Measurements from ENCODE around the gene CACNA2D4. TPM values are rescaled to one million over a fixed set of nuclear protein-coding genes. Genes with fewer than 3 reads are reported as not detected.

CACNA2D4 gene
- total and polyA plus RNA-seq, 2 of the 13 experiments (the other 11 are each of a cell fraction or from before 2014, with no cell fraction given) = 14.2 to 136 TPM

GRCh38 chr12:1846421-1847405 is 71.7 kb downstream of the CACNA2D4 start:
- no peak overlapping the region for H2AFZ ChIP-seq (ENCODE audit: low read length)
- no peak overlapping the region for H3K9ac ChIP-seq (ENCODE audit: insufficient read depth, low read depth, low read length)
- no peaks in the 10 kb centered on the region for H3K9me3 ChIP-seq (ENCODE audit: low read length)
- TF ChIP-seq JUNB (CRISPR knock-in tag; IDR thresholded peaks at IDR 0.05; ENCODE audit: borderline replicate concordance) = no peak
- no peak for TF ChIP-seq NCOR1 (IDR thresholded peaks at IDR 0.05; ENCODE audit: borderline replicate concordance, low read length)
- TF ChIP-seq GABPB1 (CRISPR knock-in tag; IDR thresholded peaks at IDR 0.05) = no peak
- TF ChIP-seq SETDB1 (CRISPR knock-in tag; IDR thresholded peaks at IDR 0.05; ENCODE audit: borderline replicate concordance) = no peak
- no peak for DNase-seq (ENCODE audit: low spot score)
- no peak for FAIRE-seq
- peaks cover 10% of the 10 kb centered on the region for H3K4me1 ChIP-seq (ENCODE audit: insufficient read depth, low read length)
- H3K4me2 ChIP-seq (ENCODE audit: low read depth, low read length) = no peak overlapping the region
- no peak; the same call in 2 of the 3 replicates for ATAC-seq
- no TSS peak for BruUV-seq (replicated peaks)
- H3K79me2 ChIP-seq (ENCODE audit: insufficient read depth, low read length) = no peaks in the 10 kb centered on the region
- intact Hi-C loops (cut with micrococcal nuclease; ENCODE audit: unreplicated experiment) (no loop called here), in situ Hi-C loops (cut with HindIII; ENCODE audit: extremely low pct_ligation_motif_present, low pct_unique_long_range_greater_than_20kb) (no loop called here)
- WGBS (ENCODE audit: low lambda C conversion rate) = 56% methylated on average over 16 of the region's 24 CpGs
- H3K27me3 ChIP-seq (ENCODE audit: control insufficient read depth in 1 of 2, insufficient read depth in 2 of 2, low read length in 2 of 2) = peaks cover 9 to 54% of the 10 kb centered on the region in 2 experiments
- no peak overlapping the region for H3K27ac ChIP-seq (ENCODE audit: extremely low read length, insufficient read depth, low read length)
- no peaks in the 10 kb centered on the region for H3K36me3 ChIP-seq (replicated peaks in 1 of 2; ENCODE audit: control insufficient read depth in 1 of 2, insufficient read depth in 2 of 2, low read length in 2 of 2)
- H4K20me1 ChIP-seq (ENCODE audit: insufficient read depth, low read length) = no peaks in the 10 kb centered on the region
- CTCF ChIA-PET (ENCODE audit: low intra/inter-chr PET ratio, low total read pairs) = no interaction called here
- POLR2A ChIA-PET = no interaction called here
- no peak overlapping the region for H3K4me3 ChIP-seq (replicated peaks in 1 of 3; ENCODE audit: insufficient read depth in 1 of 3, low read depth in 2 of 3, low read length in 3 of 3)

- no peak overlapping the region for H3K27ac ChIP-seq (ENCODE audit: extremely low read length, insufficient read depth, low read length)
- no peaks in the 10 kb centered on the region for H3K9me3 ChIP-seq (ENCODE audit: low read length)
- H3K4me3 ChIP-seq (replicated peaks in 1 of 3; ENCODE audit: insufficient read depth in 1 of 3, low read depth in 2 of 3, low read length in 3 of 3) = no peak overlapping the region
- no peaks in the 10 kb centered on the region for H3K79me2 ChIP-seq (ENCODE audit: insufficient read depth, low read length)
- 52% methylated on average over 4 of the region's 5 CpGs for WGBS (ENCODE audit: low lambda C conversion rate)
- H3K4me2 ChIP-seq (ENCODE audit: low read depth, low read length) = no peak overlapping the region
- FAIRE-seq (no peak), DNase-seq (ENCODE audit: low spot score) (no peak), ATAC-seq (no peak)
- ChIA-PET POLR2A (no interaction called here), CTCF (ENCODE audit: low intra/inter-chr PET ratio, low total read pairs) (no interaction called here)
- no peaks in the 10 kb centered on the region for H4K20me1 ChIP-seq (ENCODE audit: insufficient read depth, low read length)
- no TSS peak for BruUV-seq (replicated peaks)
- H3K36me3 ChIP-seq (replicated peaks in 1 of 2; ENCODE audit: control insufficient read depth in 1 of 2, insufficient read depth in 2 of 2, low read length in 2 of 2) = no peaks in the 10 kb centered on the region
- peaks cover 9 to 54% of the 10 kb centered on the region in 2 experiments for H3K27me3 ChIP-seq (ENCODE audit: control insufficient read depth in 1 of 2, insufficient read depth in 2 of 2, low read length in 2 of 2)
- peaks cover 17% of the 10 kb centered on the region for H3K4me1 ChIP-seq (ENCODE audit: insufficient read depth, low read length)
- in situ Hi-C loops (cut with HindIII; ENCODE audit: extremely low pct_ligation_motif_present, low pct_unique_long_range_greater_than_20kb) = no loop called here
- H2AFZ ChIP-seq (ENCODE audit: low read length) = no peak overlapping the region
- intact Hi-C loops (cut with micrococcal nuclease; ENCODE audit: unreplicated experiment) = no loop called here
- no peak overlapping the region for H3K9ac ChIP-seq (ENCODE audit: insufficient read depth, low read depth, low read length)
- TF ChIP-seq DMAP1 (CRISPR knock-in tag; IDR thresholded peaks at IDR 0.05) (no peak), RCOR2 (CRISPR knock-in tag; IDR thresholded peaks at IDR 0.05) (no peak), NFKBIZ (CRISPR knock-in tag; IDR thresholded peaks at IDR 0.05) (no peak), KIAA2018 (CRISPR knock-in tag; IDR thresholded peaks at IDR 0.05; ENCODE audit: borderline replicate concordance) (no peak), HNF4A (CRISPR knock-in tag; IDR thresholded peaks at IDR 0.05) (no peak), ZSCAN9 (CRISPR knock-in tag; IDR thresholded peaks at IDR 0.05; ENCODE audit: borderline replicate concordance) (no peak), SOX5 (CRISPR knock-in tag; IDR thresholded peaks at IDR 0.05; ENCODE audit: borderline replicate concordance) (no peak)
Observed at GRCh38 chr12:1845886-1846285, 72.6 kb downstream of the CACNA2D4 start.
